HG02588 (cell line): ENCODE results near the gene CEMIP.

Source experiments
- ATAC-seq: cut with Tn5 transposase; IDR thresholded peaks from one replicate; pipeline ENCODE4 v1.9.1; 2021; ENCODE audit warnings: mild to moderate bottlenecking, moderate library complexity; ENCODE audit not compliant: unreplicated experiment

CEMIP gene

DNA sequence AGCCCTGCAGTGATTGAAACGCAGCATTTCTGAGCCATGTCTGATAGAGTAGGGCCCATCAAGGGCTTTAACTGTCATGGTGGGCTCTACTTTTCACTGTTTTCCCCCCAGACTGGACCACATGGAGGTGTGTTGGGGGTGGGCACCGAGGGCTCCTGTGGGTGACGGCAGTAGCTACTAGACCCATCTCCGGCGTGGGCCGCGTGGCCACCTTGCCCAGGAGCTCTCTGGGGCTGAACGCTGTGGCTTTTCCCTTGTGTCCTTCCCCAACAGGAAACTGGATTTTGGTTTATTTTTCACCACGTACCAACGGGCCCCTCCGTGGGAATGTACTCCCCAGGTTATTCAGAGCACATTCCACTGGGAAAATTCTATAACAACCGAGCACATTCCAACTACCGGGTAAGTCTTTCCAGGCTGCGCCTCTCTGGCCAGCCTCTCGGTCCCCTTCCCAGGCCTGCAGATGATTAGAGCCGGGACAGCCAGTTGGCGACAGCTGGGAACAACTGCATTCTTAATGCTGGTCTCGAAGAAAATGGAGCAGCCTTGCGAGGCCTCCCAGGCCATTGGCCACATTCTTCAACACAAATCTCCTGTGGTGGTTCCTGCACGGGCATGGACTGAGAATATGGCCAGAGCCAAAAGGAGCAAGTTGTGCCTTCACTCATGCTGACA lies 142.7 kb downstream of the CEMIP start:
- ATAC-seq, result no peak

DNA sequence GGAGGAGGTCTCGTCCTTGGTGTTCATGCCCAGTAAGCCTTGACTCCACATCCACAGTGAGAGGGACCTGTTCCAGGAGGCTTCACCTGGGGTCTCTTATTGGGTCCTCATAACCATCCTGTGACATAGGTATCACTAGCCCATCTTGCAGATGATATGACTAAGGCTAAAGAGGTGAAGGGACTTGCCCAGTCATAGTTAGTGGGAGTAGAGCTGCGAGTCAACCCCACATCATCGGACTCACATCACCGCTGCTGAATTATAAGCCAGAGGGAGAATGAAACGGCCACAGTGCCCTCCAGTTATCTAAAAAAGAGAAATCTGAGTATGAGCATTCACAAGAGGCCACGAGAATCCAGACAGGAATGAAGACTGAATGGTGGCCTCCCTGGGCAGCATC lies 144.5 kb downstream of the CEMIP start:
- ATAC-seq, result no peak

DNA sequence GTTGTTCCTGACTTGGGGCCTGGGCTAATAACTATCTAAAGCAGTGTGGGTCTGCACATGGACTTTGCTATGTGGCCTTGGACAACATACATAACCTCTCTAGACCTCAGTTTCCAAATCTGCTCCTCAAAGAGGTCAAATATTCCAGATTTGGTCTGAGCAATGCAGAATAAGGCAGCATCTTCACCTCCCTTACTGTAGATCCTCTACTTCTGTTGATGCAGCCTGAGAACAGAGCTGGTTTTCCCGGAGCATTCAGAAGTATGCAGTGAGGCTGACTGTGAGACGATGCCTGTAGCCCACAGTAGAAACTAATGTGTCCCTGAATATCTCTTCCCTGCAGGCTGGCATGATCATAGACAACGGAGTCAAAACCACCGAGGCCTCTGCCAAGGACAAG lies 145.1 kb downstream of the CEMIP start:
- no peak for ATAC-seq

DNA sequence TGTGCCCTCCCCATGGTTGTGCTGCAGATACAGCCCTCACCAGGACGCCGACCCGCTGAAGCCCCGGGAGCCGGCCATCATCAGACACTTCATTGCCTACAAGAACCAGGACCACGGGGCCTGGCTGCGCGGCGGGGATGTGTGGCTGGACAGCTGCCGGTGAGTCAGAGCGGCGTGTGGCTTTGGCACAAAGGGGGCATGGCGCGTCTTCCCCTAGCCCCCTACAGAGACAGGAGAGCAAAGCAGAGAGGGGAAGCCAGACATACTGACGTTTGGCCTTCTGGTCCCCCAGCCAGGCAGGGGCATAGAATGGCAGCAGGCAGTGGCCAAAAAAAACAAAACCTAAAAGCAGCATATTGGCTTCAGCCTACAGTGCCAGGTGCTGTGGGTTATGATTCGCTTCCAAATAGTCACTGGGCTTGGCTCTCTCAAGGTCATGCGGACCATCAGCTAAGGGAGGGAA lies 146.5 kb downstream of the CEMIP start:
- ATAC-seq, result no peak

DNA sequence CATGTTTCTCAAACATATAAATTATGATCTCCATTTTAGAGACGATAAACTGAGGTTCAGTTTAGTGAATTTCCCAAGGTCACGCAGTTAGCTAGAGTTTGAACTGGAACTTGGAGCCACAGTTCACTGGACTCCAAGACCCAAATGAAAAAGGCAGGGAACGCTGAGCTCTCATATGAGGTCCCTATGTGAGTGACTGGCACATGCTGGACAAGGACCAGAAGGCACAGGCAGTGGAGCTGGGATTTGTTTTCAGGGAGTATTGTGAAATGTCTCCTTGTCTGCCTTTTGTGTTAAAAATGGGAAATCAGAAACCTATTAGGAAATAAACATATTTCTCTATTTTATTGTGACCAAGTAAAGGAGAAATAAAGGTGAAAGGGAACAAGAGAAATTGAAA lies 147.0 kb downstream of the CEMIP start:
- ATAC-seq, result no peak

DNA sequence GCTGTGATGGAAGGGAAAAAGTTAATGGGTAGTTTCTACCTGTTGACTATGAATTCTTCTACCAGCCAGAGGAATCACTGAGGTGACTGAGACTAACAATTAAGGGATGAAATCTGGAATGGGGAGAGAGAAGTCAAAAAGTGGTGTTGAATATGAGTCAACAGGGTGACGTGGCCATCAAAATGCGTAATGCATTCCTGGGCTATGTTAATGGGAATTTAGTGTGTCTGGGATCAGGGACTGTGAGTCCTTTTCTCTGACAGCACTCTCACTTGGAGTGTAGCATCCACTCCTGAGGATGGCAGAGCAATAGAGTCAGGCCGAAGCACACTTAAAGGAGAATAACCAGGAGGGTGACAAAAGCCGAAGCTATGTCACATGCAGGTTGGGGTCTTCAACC lies 150.1 kb downstream of the CEMIP start:
- no peak for ATAC-seq

DNA sequence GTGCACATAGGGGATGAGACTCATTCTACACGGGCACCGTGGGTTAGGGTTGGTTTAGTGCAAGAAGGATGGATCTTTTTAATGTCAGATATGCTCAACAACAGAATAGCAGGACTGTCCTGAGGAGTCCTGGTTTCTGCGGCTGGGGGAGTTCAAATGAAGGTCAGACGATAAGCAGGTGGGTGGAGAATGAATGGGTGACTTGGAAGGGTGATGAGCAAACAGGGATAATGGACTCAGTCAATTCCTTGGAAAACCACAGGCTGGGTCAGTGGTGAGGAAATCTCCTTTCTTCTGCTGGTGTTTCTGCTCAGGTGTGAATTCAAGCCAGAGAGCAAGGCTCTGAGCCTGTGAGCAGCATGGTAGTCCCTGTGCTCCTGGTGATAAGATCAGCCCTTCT lies 150.5 kb downstream of the CEMIP start:
- no peak for ATAC-seq

DNA sequence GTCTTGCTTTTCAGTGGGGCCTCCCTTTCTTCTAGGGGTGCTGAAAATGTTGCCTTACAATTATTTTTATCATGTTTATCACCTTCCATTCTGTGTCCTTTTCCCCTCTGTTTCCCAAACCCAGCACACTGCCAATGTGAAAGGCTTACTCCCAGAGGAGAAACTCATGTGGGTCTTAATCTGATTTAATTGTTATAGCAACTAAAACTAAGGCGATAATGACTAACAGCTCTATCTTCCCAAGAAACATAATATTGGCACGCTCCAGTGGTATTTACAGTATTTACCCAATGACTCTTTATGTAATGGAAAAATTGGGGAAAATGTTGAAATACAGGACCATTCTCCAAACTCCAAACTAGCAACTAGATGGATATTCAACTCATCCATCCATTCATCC lies 152.0 kb downstream of the CEMIP start:
- ATAC-seq, result no peak

DNA sequence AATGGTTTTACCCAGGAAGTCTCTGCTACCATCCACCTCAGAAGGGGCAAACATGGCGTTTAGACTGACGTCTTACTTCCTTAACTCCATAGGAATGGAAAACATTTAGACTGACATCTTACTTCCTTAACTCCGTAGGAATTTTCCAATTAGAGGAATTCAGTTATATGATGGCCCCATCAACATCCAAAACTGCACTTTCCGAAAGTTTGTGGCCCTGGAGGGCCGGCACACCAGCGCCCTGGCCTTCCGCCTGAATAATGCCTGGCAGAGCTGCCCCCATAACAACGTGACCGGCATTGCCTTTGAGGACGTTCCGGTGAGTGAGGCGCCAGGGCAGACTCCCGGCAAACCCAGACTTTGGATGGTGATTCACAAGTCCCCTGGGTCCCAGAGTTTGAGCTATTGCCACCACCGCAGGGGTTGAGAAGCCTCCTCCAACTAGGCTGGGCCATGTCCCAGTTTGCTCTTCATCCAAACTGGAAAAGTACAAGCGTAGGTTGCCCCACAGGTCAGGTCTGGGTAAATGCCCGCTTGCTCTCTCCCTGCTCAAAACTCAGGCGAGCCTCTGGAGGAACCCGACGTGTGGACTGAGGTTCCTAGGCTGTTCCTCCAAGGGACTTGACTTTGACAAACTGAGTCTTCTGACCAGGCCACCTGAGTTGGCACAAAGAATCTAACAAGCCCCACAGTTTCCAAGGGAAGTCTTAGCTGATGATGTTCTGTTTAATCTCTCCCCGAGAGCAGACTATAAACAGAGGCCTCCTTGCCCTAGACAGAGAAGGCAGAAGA lies 152.7 kb downstream of the CEMIP start:
- ATAC-seq, result no peak

DNA sequence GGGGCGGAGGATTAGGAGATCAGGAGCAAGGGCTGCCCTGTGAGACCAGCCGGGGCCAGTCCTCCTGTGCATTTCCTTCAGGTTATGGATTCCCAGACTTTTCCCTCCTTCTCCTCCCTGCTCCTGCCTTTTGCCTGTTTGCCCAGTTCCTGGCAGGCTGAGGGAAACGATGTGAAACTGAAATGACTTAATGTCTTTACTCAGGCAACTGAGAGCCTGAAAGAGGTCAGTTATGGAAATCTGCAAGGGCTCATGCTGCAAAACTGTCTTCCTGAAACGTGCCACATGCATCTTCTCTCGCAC lies 153.3 kb downstream of the CEMIP start:
- ATAC-seq, result no peak

DNA sequence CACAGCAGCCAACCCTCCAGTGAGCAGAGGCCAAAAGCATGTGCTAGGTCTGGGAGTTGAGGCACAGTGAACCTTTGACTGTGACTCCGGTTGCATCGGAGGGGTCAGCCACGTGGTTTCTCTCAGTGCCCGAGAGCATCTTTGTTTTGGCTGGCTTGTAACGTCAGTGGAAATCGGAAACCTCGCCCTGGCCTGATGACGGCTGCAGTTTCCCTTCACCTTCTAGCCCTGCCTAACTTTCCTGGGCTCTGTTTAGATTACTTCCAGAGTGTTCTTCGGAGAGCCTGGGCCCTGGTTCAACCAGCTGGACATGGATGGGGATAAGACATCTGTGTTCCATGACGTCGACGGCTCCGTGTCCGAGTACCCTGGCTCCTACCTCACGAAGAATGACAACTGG lies 153.8 kb downstream of the CEMIP start:
- no peak for ATAC-seq

DNA sequence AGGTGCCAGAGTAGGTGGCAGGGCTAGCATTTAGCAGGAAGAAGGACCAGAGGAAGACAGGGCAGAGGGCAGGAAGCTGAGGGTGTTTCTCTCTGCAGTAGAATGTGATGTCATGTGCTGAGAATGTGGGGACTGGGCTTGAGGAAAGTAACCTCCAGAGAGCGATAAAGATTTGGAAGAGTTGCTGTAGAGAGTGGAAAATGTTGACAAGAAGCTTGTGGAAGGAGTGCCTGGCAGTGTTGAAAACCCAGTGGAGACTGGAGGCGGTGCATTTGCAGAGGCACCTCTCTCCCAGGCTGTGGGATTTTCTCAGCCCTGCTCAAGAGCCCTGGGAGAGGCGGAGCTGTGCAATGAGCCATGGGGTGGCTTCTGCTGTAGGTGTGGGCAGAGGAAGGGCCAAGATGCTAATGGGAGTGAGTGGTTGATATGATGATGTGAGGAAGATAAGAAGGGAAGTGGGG lies 155.6 kb downstream of the CEMIP start:
- ATAC-seq, result no peak

DNA sequence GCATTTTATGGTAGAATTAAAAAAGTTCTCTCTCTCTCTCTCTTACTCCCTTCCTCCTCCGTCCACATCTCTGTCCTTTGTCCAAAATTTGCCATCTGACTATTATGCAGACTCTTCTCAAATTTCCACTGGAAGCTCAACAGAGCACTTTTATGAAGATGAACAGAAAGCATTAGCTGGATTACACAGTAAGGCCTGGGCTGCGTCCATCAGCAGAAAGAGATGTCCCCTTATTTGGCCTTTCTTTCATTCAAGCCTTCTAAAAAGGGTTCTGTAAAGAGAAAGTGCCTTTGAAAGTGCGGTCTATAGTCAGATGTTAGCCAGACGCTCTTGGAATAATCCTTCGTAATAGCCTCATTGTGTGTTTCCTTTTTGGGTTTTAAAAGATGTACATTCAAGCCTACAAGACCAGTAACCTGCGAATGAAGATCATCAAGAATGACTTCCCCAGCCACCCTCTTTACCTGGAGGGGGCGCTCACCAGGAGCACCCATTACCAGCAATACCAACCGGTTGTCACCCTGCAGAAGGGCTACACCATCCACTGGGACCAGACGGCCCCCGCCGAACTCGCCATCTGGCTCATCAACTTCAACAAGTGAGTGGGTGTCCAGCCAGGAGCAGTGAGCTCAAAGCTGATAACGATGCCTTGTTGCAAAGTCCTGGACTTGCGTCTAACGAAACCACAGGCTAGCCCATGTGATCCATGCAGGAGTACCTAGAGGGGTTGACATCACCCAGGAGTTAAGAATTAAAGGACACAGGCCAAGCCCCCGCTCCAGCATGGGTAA lies 157.3 kb downstream of the CEMIP start:
- ATAC-seq, result no peak

DNA sequence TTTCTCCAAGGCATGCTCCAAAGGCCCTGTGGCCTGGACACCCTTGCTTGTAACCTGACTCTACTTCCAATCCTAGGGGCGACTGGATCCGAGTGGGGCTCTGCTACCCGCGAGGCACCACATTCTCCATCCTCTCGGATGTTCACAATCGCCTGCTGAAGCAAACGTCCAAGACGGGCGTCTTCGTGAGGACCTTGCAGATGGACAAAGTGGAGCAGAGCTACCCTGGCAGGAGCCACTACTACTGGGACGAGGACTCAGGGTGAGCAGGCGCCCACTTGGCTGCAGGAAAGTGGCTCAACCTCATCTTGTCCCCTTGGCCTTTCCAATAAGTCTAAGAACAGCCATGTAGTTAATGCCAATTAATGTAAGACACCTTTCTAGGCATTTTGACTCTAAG lies 158.5 kb downstream of the CEMIP start:
- no peak for ATAC-seq

DNA sequence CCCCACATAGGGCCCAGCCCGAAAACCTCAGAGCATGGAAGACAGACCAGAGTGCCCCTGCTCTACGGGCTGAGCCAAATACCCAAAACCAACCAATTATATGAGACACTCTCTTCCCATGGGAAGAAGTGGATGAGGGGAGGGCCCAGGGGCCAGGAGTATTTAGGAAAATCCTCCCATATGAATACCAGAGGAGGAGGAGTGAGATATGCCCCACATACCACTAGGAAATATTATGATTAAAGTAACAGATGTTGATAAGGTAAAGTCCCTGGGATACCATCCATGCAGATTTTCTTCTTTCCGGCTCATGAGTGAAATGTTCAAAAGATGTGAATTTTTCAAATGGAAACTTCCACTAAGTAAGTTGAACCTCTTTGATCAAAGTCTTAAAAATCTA lies 160.0 kb downstream of the CEMIP start:
- no peak for ATAC-seq

DNA sequence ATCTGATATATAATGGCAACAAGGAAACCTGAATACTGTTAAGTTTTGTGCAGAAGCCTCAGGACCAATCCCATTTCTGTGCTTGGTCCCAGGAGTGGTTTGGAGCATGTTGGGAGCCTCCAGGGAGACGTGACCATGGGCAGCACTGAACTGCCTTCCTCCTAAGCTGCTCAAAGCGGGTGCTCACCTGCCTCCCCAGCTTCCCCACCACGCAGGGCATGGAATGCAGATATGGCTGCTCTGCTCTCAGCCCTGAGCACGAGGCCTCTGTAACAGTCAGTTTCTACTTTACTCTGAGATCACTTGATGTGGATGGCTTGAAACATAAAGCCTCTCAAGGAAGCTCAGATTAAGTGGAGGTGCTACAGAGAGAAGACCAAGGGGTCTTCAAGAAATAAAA lies 161.2 kb downstream of the CEMIP start:
- ATAC-seq, result no peak

DNA sequence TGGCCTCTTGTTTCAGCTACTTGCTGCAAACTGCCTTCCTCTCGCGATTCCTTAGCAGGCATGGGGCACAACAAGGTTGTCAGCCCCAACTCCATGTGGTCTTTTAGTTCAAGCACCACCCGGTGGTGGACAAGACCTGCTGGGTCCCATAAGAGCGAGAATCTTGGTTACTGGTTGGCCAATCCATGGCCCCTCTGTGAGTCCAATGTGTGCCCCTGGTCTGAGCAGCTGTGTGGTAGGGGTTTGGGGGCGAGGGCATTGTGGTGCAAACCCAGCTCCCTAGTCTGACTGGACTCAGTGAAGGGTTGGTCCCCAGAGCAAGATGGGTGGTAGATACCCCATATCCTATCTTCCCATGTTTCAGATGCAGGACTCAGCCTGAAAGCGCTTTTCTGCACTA lies 161.7 kb downstream of the CEMIP start:
- no peak for ATAC-seq

DNA sequence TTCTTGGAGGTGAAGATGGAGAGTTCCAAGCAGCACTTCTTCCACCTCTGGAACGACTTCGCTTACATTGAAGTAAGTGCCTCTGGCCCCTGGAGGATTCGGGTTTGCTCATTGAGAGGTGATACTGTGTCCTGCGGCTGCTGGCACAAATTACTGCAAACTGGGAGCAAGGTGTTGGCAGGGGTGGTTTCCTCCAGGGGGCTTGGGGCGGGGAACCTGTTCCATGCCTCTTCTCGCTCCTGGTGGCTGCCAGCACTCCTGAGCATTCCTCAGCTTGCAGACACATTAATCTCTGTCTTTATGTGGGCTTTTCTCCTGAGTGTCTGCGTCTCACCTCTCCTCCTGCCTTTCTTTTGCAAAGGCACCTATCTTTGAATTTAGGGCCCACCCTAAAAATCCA lies 163.1 kb downstream of the CEMIP start:
- no peak for ATAC-seq

DNA sequence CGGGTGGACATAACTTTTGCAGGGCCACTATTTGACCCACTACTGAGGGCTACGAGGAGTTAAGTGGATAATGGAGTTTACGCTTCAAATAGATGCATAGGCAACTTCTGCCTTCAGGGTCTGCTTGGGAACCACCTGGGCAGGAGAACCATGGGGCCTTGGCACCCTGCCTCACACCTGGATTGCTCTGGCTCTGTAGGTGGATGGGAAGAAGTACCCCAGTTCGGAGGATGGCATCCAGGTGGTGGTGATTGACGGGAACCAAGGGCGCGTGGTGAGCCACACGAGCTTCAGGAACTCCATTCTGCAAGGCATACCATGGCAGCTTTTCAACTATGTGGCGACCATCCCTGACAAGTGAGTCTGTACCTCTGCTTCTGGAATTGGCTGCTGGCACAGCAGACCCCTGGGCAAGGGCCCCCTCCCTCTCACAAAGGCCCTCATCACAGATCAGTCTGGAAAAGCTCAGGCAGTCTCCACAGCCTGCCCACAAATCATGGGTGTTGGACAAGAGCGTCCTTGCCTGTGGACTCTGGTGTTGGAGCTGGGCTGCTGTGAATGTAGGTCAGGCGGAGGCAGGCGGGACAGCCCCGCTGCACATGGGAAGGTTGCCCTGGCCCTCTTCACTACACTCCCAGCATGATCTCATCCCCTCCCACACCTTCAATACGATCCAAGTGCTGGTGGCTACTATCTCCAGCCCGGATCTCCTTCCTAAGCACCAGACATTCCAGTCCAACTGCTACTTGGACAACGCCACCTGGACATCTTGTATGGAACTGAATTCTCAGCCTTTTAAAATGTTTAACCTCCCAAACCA lies 163.8 kb downstream of the CEMIP start:
- no peak for ATAC-seq

DNA sequence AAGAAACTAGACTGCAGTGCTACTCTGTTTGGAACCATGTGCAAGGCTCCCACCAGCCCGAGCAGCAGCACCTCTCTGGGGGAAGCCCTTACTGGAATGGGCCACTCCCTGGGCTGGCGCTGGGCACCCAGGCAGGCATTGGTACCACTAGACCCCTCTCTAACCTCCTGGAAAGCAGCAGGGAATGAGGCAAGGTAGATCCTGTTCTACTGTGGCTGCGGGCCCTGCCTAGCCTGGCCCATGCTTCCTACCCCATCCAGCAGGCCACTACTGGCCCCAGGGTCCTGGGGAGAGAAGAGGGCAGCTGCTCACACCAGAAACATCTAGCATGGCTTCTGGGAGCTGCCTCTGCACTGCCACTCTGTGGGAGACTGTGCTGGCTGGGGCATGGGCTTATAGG lies 165.6 kb downstream of the CEMIP start:
- ATAC-seq, result no peak

DNA sequence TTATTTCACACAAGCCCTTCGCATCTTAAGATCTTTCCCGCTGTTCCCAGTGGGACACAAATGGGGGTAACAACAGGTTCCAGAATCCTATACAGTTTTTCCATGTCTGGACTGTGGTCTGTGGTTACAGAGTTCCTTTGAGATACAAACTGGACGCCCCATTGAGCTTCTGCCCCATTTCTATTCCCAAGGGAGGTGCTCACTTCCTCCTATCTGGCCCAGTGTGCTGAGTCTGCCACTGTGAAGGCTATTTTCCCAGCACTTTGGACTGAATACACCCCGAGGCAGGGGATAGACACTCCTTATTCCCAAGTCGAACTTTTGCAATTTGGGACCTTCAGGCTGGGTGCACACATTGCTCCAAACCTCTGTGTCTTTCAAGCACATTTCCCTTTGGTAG lies 166.4 kb downstream of the CEMIP start:
- ATAC-seq, result no peak
